Nephron (organoid): Measurements from ENCODE around the gene JARID2.

Experiments used
- H3K27ac Mint-ChIP-seq, 3 experiments: 2 replicates each; pipeline ENCODE4 v1.8.0; 2020; ENCODE audit warnings: mixed read lengths in 3 of 3, mild to moderate bottlenecking in 2 of 3, moderate library complexity in 1 of 3
- H3K27me3 Mint-ChIP-seq: 2 replicates; pipeline ENCODE4 v1.8.0; 2021; ENCODE audit warnings: low read depth, mild to moderate bottlenecking, moderate library complexity, mixed read lengths
- H3K36me3 Mint-ChIP-seq: 2 replicates; pipeline ENCODE4 v1.8.0; 2020; ENCODE audit warnings: low read depth, mixed read lengths
- H3K4me1 Mint-ChIP-seq: 2 replicates; pipeline ENCODE4 v1.8.0; 2020; ENCODE audit warnings: mixed read lengths
- H3K4me3 Mint-ChIP-seq, 3 experiments: 2 replicates each; pipeline ENCODE4 v1.8.0; 2020; ENCODE audit warnings: mild to moderate bottlenecking in 3 of 3, mixed read lengths in 3 of 3, moderate library complexity in 2 of 3
- H3K9me3 Mint-ChIP-seq: 2 replicates; pipeline ENCODE4 v1.8.0; 2020; ENCODE audit warnings: mixed read lengths
- CTCF ChIP-seq, 3 experiments: fragments of 200-600 bp; sonication (generic); IDR thresholded peaks; one replicate each; pipeline ENCODE4 v1.5.0; 2021; ENCODE audit warnings: antibody characterized with exemption in 3 of 3; ENCODE audit not compliant: unreplicated experiment in 3 of 3

Gene JARID2

DNA sequence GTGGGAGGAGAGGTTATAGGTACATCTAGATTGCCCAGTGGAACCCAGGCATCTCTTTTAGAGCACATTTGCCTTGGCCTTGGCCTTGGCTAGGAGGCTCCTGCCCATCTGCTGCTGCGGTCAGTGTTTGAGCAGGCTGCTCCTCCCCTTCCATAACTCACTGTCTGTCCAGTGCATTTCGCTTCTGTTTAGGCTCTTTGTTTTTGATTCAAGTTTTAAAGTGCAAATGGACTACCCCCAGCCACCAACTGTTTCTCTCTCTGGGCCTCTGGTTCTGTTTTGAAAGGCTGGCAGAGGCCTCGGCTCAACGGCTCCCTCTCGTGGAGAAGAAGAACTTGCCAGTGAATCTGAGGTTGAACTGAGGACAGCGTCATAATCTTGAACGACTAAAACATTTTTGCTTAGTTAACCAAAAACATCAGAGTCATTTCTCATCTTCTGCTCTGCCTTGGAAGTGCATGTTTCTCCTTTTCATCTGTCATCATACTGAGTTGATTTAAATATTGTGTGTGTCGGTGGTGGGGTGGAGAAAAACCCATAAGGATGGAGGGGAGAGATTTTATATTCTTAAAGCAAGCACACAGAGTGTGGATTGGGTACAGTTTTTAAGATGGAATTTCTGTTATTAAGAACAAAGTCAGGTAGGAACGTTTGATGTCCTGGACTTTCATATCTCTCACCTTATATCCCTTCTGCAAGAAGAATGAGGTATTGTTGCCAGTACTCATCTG lies 245.6 kb downstream of the JARID2 start:
- TF ChIP-seq CTCF (IDR thresholded peaks at IDR 0.05; ENCODE audit: unreplicated experiment in 3 of 3): peak; percentile 87 to 93 (median 90)
- peaks cover 56% of the 10 kb centered on the region for H3K36me3 Mint-ChIP-seq
- H3K4me3 Mint-ChIP-seq: no peak overlapping the region
- H3K27ac Mint-ChIP-seq: peak overlapping the region; percentile 13 to 73 (median 36)
- no peaks in the 10 kb centered on the region for H3K9me3 Mint-ChIP-seq
- H3K27me3 Mint-ChIP-seq: no peaks in the 10 kb centered on the region
- H3K4me1 Mint-ChIP-seq: peaks cover 52% of the 10 kb centered on the region

DNA sequence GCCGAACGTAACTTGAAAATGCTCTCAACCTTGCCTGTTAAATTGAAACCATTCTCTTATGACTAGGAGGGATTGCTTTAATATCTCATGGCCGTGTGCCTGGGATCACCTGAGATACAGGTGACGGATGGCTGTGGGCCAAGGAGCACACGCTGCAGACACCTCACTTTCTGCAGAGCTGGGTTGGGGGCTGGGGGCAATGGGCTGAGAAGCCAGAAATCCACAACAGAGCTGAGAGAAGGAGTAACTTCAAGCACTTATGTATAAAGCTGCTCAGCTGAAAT lies 246.1 kb downstream of the JARID2 start:
- no peak for TF ChIP-seq CTCF (IDR thresholded peaks at IDR 0.05; ENCODE audit: unreplicated experiment in 3 of 3)
- Mint-ChIP-seq H3K27ac (peak overlapping the region in 2 of 3 experiments; percentile 36 to 73), H3K4me3 (no peak overlapping the region), H3K27me3 (no peaks in the 10 kb centered on the region), H3K9me3 (no peaks in the 10 kb centered on the region), H3K36me3 (peaks cover 54% of the 10 kb centered on the region), H3K4me1 (peaks cover 52% of the 10 kb centered on the region)

DNA sequence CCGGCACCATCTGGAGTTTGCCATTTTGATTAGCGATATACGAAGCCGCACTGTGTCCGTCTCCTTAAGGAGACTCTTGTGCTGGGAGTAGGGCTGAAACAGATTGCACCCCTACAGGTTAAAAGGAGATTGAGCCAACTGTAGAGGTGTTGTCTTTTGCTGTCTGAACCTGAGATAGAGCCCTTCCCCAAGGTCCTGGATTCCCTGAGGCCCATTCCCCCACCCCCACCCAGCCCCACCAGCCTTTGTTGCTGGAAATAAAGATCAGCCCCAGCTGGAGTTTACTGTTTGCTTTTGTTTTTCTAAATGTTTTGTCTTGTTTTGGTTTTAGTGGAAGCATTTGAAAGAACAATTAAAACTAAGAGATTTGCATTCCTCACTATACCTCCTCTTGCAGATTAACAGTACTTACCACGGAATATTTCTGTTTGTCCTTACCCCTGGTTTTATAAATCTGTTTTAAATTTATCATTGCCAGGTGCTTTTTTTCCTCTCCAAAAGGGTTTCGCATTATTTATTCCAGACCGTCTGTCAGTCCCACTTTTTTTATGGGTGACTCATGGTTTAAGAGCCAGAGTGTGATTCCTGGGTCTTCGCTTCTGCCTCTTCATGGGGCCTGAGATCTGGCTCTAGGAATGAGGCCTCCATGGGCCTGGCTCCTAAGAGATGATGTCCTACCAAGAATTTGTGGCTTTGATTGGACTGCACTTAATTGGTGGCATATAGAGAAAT lies 247.7 kb downstream of the JARID2 start:
- H3K4me1 Mint-ChIP-seq: peaks cover 58% of the 10 kb centered on the region
- no peaks in the 10 kb centered on the region for H3K27me3 Mint-ChIP-seq
- peaks cover 56% of the 10 kb centered on the region for H3K36me3 Mint-ChIP-seq
- TF ChIP-seq CTCF (IDR thresholded peaks at IDR 0.05; ENCODE audit: unreplicated experiment in 3 of 3): no peak
- H3K27ac Mint-ChIP-seq: peak overlapping the region in 2 of 3 experiments; percentile 31 to 82
- H3K9me3 Mint-ChIP-seq: no peaks in the 10 kb centered on the region
- no peak overlapping the region for H3K4me3 Mint-ChIP-seq

DNA sequence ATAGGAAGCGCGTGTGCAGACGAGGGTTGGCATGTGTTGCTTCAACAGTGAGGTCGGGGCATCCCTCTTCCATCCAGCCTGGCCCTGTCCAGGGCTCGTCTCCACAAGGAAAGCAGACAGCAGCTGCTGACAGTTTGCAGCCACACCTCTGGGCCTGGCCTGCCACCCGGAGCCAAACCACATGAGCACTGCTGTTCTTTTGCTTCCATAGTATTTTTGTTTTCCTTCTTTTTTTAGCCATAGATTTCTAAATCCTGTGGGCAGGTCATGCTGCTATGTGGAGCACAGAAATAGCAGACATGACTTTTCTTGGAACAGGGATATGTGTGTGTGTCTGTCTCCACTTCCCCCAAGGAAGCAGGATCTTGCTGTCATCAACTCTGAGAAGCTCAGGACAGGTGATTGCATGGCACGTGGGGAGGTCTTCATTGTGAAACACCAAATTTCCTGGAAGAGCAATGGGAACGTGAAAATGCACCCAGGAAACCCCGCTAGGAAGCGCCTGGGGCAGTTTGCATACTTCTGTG lies 249.6 kb downstream of the JARID2 start:
- peaks cover 62% of the 10 kb centered on the region for H3K4me1 Mint-ChIP-seq
- peaks cover 55% of the 10 kb centered on the region for H3K36me3 Mint-ChIP-seq
- peak overlapping the region in 1 of 3 experiments; percentile 14 for H3K4me3 Mint-ChIP-seq
- no peaks in the 10 kb centered on the region for H3K9me3 Mint-ChIP-seq
- no peaks in the 10 kb centered on the region for H3K27me3 Mint-ChIP-seq
- peak overlapping the region in 1 of 3 experiments; percentile 70 for H3K27ac Mint-ChIP-seq
- TF ChIP-seq CTCF (IDR thresholded peaks at IDR 0.05; ENCODE audit: unreplicated experiment in 3 of 3): no peak

DNA sequence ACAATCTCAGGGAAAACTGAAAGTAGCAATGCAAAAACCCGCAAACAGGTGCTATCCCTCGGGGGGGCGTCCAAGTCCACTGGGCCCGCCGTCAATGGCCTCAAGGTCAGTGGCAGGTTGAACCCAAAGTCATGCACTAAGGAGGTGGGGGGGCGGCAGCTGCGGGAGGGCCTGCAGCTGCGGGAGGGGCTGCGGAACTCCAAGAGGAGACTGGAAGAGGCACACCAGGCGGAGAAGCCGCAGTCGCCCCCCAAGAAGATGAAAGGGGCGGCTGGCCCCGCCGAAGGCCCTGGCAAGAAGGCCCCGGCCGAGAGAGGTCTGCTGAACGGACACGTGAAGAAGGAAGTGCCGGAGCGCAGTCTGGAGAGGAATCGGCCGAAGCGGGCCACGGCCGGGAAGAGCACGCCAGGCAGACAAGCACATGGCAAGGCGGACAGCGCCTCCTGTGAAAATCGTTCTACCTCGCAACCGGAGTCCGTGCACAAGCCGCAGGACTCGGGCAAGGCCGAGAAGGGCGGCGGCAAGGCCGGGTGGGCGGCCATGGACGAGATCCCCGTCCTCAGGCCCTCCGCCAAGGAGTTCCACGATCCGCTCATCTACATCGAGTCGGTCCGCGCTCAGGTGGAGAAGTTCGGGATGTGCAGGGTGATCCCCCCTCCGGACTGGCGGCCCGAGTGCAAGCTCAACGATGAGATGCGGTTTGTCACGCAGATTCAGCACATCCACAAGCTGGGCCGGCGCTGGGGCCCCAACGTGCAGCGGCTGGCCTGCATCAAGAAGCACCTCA lies 250.7 kb downstream of the JARID2 start:
- TF ChIP-seq CTCF (IDR thresholded peaks at IDR 0.05; ENCODE audit: unreplicated experiment in 3 of 3): no peak
- no peak overlapping the region for H3K27ac Mint-ChIP-seq
- H3K36me3 Mint-ChIP-seq: peaks cover 66% of the 10 kb centered on the region
- peaks cover 62% of the 10 kb centered on the region for H3K4me1 Mint-ChIP-seq
- H3K9me3 Mint-ChIP-seq: no peaks in the 10 kb centered on the region
- H3K27me3 Mint-ChIP-seq: no peaks in the 10 kb centered on the region
- no peak overlapping the region for H3K4me3 Mint-ChIP-seq
